K562 (cell line): ENCODE results near the gene TMEM154. TPM values are rescaled to one million over a fixed set of nuclear protein-coding genes. Genes with fewer than 3 reads are reported as not detected.

ENCODE experiments used
- ATAC-seq: fragments of 200-7000 bp; cut with Tn5 transposase; 3 replicates; pipeline ENCODE4 v1.9.1; 2020; ENCODE audit warnings: moderate library complexity
- BruUV-seq: library from RNA; stranded (reverse); fragments of 400-500 nt; replicated peaks from 2 replicates; lab custom pipeline; 2021; lab: Mats Ljungman, UMichigan
- CTCF ChIA-PET: fragments of 300-600 bp; formaldehyde crosslinking; extraction: SDS; loops from one replicate; lab custom pipeline; 2021; ENCODE audit warnings: low intra/inter-chr PET ratio; lab: Yijun Ruan, JAX
- POLR2A ChIA-PET: fragments of 300-600, 350-650 bp; sonication (Branson Sonifier 250); formaldehyde crosslinking; extraction: SDS; loops from one replicate; lab custom pipeline; 2021; ENCODE audit warnings: antibody characterized with exemption, inconsistent platforms; lab: Yijun Ruan, JAX
- DNase-seq, 4 experiments: peaks; one replicate each; pipeline versions ENCODE4 v3.0.0 to v3.0.0-alpha.2; 2011 to 2018; ENCODE audit warnings: low spot score in 3 of 4, mixed read lengths in 3 of 4; ENCODE audit errors: extremely low read depth in 1 of 4
- FAIRE-seq: peaks from 2 replicates; lab custom pipeline; 2011; peaks lifted over from hg19 to GRCh38; lab: Jason Lieb, UNC
- H2AFZ ChIP-seq: 2 replicates; pipeline ENCODE4 v1.6.0; 2011; ENCODE audit warnings: low read depth, low read length, control low read depth, inconsistent platforms
- H3K27ac ChIP-seq: fragments of 200-600 bp; 3 replicates; pipeline ENCODE4 v1.8.0; 2011; ENCODE audit warnings: low read depth, mild to moderate bottlenecking, control low read depth, inconsistent platforms, low read length, moderate library complexity, mixed read lengths; ENCODE audit errors: extremely low read depth
- H3K27me3 ChIP-seq, 2 experiments: fragments of 300-600 bp in 1 of 2; 2 replicates in 1 of 2; 3 replicates in 1 of 2; pipeline versions ENCODE4 v1.6.0 to v1.8.0; 2011; ENCODE audit warnings: inconsistent platforms in 2 of 2, low read length in 2 of 2, mild to moderate bottlenecking in 1 of 2, mixed read lengths in 1 of 2, moderate library complexity in 1 of 2; ENCODE audit not compliant: control insufficient read depth in 2 of 2, insufficient read depth in 2 of 2
- H3K36me3 ChIP-seq: fragments of 300-600 bp; 3 replicates; pipeline ENCODE4 v1.8.0; 2011; ENCODE audit warnings: mild to moderate bottlenecking, low read length, inconsistent platforms; ENCODE audit not compliant: control insufficient read depth, insufficient read depth
- H3K4me1 ChIP-seq, 2 experiments: fragments of 200-600 bp in 1 of 2; replicated peaks in 1 of 2; 2 replicates in 1 of 2; 3 replicates in 1 of 2; pipeline versions ENCODE4 v1.5.1 to v1.8.0; 2011; ENCODE audit warnings: inconsistent platforms in 2 of 2, low read length in 2 of 2, mild to moderate bottlenecking in 1 of 2, mixed read lengths in 1 of 2, moderate library complexity in 1 of 2; ENCODE audit not compliant: control insufficient read depth in 2 of 2, insufficient read depth in 2 of 2
- H3K4me2 ChIP-seq: 2 replicates; pipeline ENCODE4 v1.6.1; 2011; ENCODE audit warnings: low read length, control low read depth, inconsistent platforms, mixed read lengths; ENCODE audit not compliant: insufficient read depth
- H3K4me3 ChIP-seq: fragments of 200-600 bp; sonication (generic), shearing (Covaris generic); 2 replicates; pipeline ENCODE4 v1.5.1; 2016; ENCODE audit warnings: control low read depth, inconsistent platforms
- H3K79me2 ChIP-seq: fragments of 200-600 bp; 3 replicates; pipeline ENCODE4 v1.8.0; 2011; ENCODE audit warnings: low read length, inconsistent platforms; ENCODE audit not compliant: control insufficient read depth, insufficient read depth
- H3K9ac ChIP-seq, 2 experiments: 2 replicates each; pipeline versions ENCODE4 v1.6.0 to v1.6.1; 2011; ENCODE audit warnings: low read depth in 2 of 2, low read length in 2 of 2, control low read depth in 1 of 2, inconsistent platforms in 1 of 2, mild to moderate bottlenecking in 1 of 2, mixed read lengths in 1 of 2; ENCODE audit not compliant: insufficient read depth in 1 of 2
- H3K9me1 ChIP-seq: one replicate; pipeline ENCODE4 v1.6.0; 2011; ENCODE audit warnings: inconsistent platforms, mild to moderate bottlenecking, low read length, moderate library complexity; ENCODE audit not compliant: control insufficient read depth, insufficient read depth
- H3K9me3 ChIP-seq: replicated peaks from 2 replicates; pipeline ENCODE4 v1.5.1; 2011; ENCODE audit warnings: low read depth, low read length, inconsistent platforms; ENCODE audit not compliant: control insufficient read depth, insufficient read depth
- H4K20me1 ChIP-seq: replicated peaks from 2 replicates; pipeline ENCODE4 v1.6.1; 2011; ENCODE audit warnings: low read length, inconsistent platforms, mixed read lengths; ENCODE audit not compliant: control insufficient read depth, insufficient read depth
- CEBPG ChIP-seq, 3 experiments: fragments of 200-800 bp in 1 of 3; sonication (Bioruptor generic) in 1 of 3; sonication (generic) in 1 of 3; formaldehyde crosslinking in 1 of 3; IDR thresholded peaks in 2 of 3; conservative IDR thresholded peaks in 1 of 3; 2 replicates each; pipeline versions ENCODE4 v1.6.1 to v1.8.0; 2016 to 2022; ENCODE audit warnings: missing compliant biosample characterization in 2 of 3, missing genetic modification characterization in 2 of 3, mild to moderate bottlenecking in 1 of 3, missing genetic modification reagents in 1 of 3
- ZBTB11 ChIP-seq, 3 experiments: fragments of 200-800 bp in 1 of 3; fragments of 250-450 bp in 1 of 3; fragments of 450-650 bp in 1 of 3; sonication (Bioruptor Pico) in 1 of 3; sonication (Bioruptor generic) in 1 of 3; formaldehyde crosslinking in 1 of 3; IDR thresholded peaks; 2 replicates each; pipeline versions ENCODE4 v1.6.1 to v1.8.0; 2016 to 2022; ENCODE audit warnings: mild to moderate bottlenecking in 2 of 3, missing genetic modification characterization in 2 of 3, missing compliant biosample characterization in 1 of 3, moderate library complexity in 1 of 3
- ZNF124 ChIP-seq: sonication (generic); formaldehyde crosslinking; IDR thresholded peaks from 2 replicates; pipeline ENCODE4 v1.8.1; 2022; ENCODE audit warnings: missing genetic modification reagents
- ZNF785 ChIP-seq: fragments of 250-450 bp; sonication (Bioruptor Pico); IDR thresholded peaks from 2 replicates; pipeline ENCODE4 v1.4.0; 2020; ENCODE audit warnings: mild to moderate bottlenecking
- WGBS: fragments of 100-300 bp; shearing (Covaris generic); methylation state at CpG from one replicate; pipeline ENCODE4 v1.1.6; 2016; ENCODE audit warnings: low coverage, mixed read lengths; ENCODE audit not compliant: insufficient coverage; ENCODE audit errors: missing lambda C conversion rate; 5-methylcytosine and 5-hydroxymethylcytosine counted together
- in situ Hi-C: fragments of 300-500 bp; cut with MboI; formaldehyde crosslinking; loops from 4 replicates; pipeline ENCODE4 v1.15.0; 2018; ENCODE audit warnings: inconsistent platforms, mixed read lengths
- intact Hi-C: fragments of 100-400 bp; cut with micrococcal nuclease; formaldehyde crosslinking; loops from 2 replicates; pipeline ENCODE4 v1.14.2; 2022
- polyA plus RNA-seq, 8 experiments: library from polyadenylated mRNA; depleted of rRNA in 4 of 8; stranded (reverse) in 5 of 8; unstranded in 3 of 8; fragments of >200 nt; fragmentation: Nextera tagmentation in 2 of 8; fragmentation: Illumina TruSeq in 1 of 8; extraction: Ambion mirVana in 2 of 8; extraction: Trizol in 1 of 8; gene quantifications; 2 replicates each; pipeline versions ENCODE4 v1.2.1 to v1.2.3, GENCODE V29; 2011 to 2014; ENCODE audit warnings: inconsistent platforms in 1 of 8, missing spikeins in 1 of 8
- total RNA-seq, 7 experiments: library from RNA; depleted of rRNA in 6 of 7; stranded (reverse); fragments of >200 nt in 6 of 7; fragmentation: Illumina TruSeq in 2 of 7; extraction: Trizol in 2 of 7; gene quantifications; 2 replicates each; pipeline versions ENCODE4 v1.2.1 to v1.2.3, GENCODE V29; 2011 to 2021; ENCODE audit warnings: low replicate concordance in 1 of 7

TMEM154 gene
- total and polyA plus RNA-seq, 9 of the 15 experiments (the other 6 are each of a cell fraction or from before 2014, with no cell fraction given) = 0.13 to 1.8 (median 0.58) TPM

DNA sequence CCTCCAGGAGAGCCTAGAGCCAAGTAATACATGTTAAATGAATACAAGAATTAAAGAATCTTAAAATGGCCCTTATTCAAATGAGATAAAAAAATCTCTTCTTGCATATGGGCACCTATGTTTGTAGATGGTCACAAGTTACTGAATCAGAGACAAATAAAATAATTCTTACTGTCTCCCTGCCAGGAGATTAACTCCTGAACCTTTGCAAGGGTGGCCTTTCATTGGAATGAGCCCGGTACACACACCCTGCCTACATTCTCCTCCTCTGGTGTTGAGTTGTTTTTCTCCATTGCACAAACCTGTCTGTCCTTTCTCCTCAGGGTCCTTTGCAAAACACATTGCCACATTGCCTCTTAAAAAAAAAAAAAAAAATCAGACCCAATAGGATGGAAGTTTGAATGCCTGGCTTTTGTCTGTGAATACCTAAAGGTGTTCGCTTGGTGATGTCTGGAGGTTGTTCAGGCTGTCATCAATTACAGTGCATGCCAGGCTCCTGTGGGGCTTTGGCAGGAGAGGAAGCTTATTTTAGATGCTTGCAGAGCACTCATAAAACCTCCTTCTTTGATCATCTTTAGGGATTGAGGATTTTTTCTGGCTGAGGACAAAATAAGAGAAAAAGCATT, 8.3 kb upstream of the TMEM154 start (continued):
- TF ChIP-seq ZBTB11 (CRISPR knock-in tag; IDR thresholded peaks at IDR 0.05) = no peak

- ChIA-PET CTCF (no interaction called here), POLR2A (no interaction called here)
- peaks cover 2 to 31% of the 10 kb centered on the region in 2 experiments; a peak in 4 of 5 replicates for H3K27me3 ChIP-seq
- H3K4me1 ChIP-seq = no peaks in the 10 kb centered on the region; a peak in 2 of 5 replicates
- intact Hi-C loops (no loop called here), in situ Hi-C loops (loop anchor here (5.0 kb wide), 1 partner anchor 36 kb away; no protein-coding TSS in a partner anchor)
- TF ChIP-seq CEBPG (CRISPR knock-in tag; IDR thresholded peaks at IDR 0.05) = no peak
- peak in 1 of 2 experiments; percentile 24; a peak in 1 of 4 replicates for TF ChIP-seq CEBPG (tag; conservative IDR thresholded peaks at IDR 0.05 in 1 of 2, IDR thresholded peaks at IDR 0.05 in 1 of 2)
- TF ChIP-seq ZNF785 (CRISPR knock-in tag) = no peak
- no peak for TF ChIP-seq ZNF124
- H2AFZ ChIP-seq = no peak overlapping the region
- H3K36me3 ChIP-seq = no peaks in the 10 kb centered on the region
- no TSS peak for BruUV-seq
- no peak overlapping the region for H3K9ac ChIP-seq
- no peak overlapping the region for H3K27ac ChIP-seq
- H3K4me3 ChIP-seq = no peak overlapping the region
- no peaks in the 10 kb centered on the region for H3K9me1 ChIP-seq
- no peaks in the 10 kb centered on the region for H4K20me1 ChIP-seq
- FAIRE-seq (no peak), ATAC-seq (no peak), DNase-seq (no peak)
- WGBS = 3% methylated on average over 8 of the region's 8 CpGs
- no peaks in the 10 kb centered on the region for H3K9me3 ChIP-seq
- H3K4me2 ChIP-seq = no peak overlapping the region
- no peaks in the 10 kb centered on the region for H3K79me2 ChIP-seq
Measured at GRCh38 chr4:152686452-152687013, 6.7 kb upstream of the TMEM154 start.
